Measurements from ENCODE around the gene CIAO1. TPM values are rescaled to one million over a fixed set of nuclear protein-coding genes. Genes with fewer than 3 reads are reported as not detected.
"Not testable (repeated sequence)": the region's sequence is repeated elsewhere in the genome, so short reads cannot be mapped to it uniquely, and the experiment has no call there.

Gene CIAO1
- total RNA-seq, 2 donors from 2014 or later, result 108 to 135 TPM

DNA sequence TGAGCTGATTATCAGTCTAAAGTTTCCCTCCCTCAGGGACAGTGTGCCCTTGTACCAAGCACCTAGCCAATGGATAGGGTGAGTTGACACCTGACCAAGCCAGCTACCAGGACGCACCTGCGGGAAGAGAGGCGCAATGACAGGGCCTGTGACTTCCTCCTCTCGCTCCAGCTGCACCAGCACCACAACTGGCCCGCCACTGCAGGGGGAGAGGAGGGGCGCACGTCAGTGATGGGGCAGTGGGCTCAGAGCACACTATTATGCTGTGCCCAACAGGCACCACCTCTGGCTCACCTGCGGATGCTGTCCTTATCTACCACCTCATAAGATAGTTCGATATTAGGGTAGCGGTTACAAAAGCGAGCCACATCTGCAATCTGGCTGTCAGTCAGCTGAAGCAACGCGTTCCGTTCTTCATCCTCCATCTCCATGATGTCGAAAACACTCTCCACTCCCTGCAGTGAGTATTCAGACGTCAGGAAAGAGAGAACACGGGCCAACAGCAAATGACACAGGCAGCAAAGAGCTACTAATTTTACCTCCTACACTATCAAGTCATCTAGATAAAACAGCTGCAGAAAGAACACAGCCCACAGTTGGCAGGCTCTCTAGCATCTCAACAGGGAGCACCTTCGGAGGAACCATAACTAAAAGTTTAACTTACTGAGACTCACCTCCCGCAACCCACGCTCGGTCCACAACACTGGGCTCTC, 10.9 kb downstream of the CIAO1 start:
- DNase-seq (ENCODE audit: low spot score), result no peak
- intact Hi-C loops (cut with DNase I), result no loop called here
- Histone ChIP-seq H3K27me3 (replicated peaks; ENCODE audit: insufficient read depth) (no peaks in the 10 kb centered on the region), H3K4me1 (replicated peaks) (no peaks in the 10 kb centered on the region), H3K9me3 (no peaks in the 10 kb centered on the region), H3K36me3 (peaks cover 36 to 40% of the 10 kb centered on the region in 2 donors), H3K27ac (no peak overlapping the region), H3K4me3 (no peak overlapping the region)
- 93% methylated on average over 21 of the region's 21 CpGs for WGBS
- TF ChIP-seq, protein P1, sequence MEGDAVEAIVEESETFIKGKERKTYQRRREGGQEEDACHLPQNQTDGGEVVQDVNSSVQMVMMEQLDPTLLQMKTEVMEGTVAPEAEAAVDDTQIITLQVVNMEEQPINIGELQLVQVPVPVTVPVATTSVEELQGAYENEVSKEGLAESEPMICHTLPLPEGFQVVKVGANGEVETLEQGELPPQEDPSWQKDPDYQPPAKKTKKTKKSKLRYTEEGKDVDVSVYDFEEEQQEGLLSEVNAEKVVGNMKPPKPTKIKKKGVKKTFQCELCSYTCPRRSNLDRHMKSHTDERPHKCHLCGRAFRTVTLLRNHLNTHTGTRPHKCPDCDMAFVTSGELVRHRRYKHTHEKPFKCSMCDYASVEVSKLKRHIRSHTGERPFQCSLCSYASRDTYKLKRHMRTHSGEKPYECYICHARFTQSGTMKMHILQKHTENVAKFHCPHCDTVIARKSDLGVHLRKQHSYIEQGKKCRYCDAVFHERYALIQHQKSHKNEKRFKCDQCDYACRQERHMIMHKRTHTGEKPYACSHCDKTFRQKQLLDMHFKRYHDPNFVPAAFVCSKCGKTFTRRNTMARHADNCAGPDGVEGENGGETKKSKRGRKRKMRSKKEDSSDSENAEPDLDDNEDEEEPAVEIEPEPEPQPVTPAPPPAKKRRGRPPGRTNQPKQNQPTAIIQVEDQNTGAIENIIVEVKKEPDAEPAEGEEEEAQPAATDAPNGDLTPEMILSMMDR (IDR thresholded peaks at IDR 0.05), result no peak
- TF ChIP-seq POLR2A (IDR thresholded peaks at IDR 0.05) (no peak), POLR2AphosphoS5 (IDR thresholded peaks at IDR 0.05) (no peak)

DNA sequence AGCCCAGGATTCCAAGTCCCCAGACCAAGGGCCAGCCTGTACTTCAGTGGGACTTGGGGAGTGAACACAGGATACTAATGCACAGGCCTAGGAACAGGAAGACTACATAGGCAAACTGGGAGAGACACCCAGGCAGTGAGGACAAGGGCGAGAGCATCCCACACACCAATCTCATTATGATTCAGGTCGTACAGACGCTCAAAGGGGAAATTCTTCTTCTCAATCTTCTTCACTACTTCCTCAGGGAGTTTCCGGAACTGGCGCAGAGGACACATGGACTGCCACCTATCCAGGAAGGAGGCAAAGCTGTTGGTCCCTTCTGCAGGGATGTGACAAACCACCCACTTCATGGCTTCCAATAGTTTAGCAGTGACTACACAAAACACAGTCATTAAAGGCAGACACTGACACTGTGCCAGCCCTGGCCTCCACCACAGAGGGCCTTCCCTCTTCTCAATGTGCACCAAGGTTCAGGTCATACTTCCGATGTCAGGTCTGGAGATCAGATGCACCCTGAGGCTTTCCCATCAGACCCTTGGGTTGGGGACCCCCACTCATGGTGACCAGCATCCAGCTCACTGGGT, 21.3 kb downstream of the CIAO1 start:
- intact Hi-C loops (cut with DNase I), result no loop called here
- 90% methylated on average over 6 of the region's 6 CpGs for WGBS
- no peak overlapping the region for H3K27ac ChIP-seq
- peaks cover 60 to 78% of the 10 kb centered on the region in 2 donors for H3K36me3 ChIP-seq
- no peak overlapping the region for H3K4me3 ChIP-seq
- TF ChIP-seq POLR2AphosphoS5 (IDR thresholded peaks at IDR 0.05) (no peak), POLR2A (IDR thresholded peaks at IDR 0.05) (no peak)
- TF ChIP-seq, protein P1 (IDR thresholded peaks at IDR 0.05), result no peak
- no peaks in the 10 kb centered on the region for H3K9me3 ChIP-seq
- no peaks in the 10 kb centered on the region for H3K4me1 ChIP-seq (replicated peaks)
- no peak for DNase-seq (ENCODE audit: low spot score)
- no peaks in the 10 kb centered on the region for H3K27me3 ChIP-seq (replicated peaks; ENCODE audit: insufficient read depth)

DNA sequence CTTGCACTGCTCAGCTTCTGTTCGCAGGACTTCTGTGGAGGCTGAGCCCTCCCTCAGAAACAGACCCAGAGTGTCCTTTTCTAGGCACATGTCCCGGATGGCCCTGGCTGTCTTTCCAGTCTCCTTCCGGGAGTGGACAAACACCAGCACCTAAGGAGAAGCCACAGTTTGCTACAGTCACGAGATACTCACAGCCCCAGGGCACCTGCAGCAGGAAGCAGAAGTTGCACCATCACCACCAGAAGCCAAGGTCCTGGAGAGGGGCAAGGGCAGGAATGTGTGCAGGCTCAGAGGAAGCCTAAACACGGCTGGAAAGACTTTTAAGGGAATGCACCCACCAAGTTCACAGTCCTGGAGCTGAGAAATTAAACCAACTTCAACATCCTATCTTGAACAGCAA, 25.7 kb downstream of the CIAO1 start:
- Histone ChIP-seq H3K27ac (no peak overlapping the region), H3K4me3 (no peak overlapping the region), H3K27me3 (replicated peaks; ENCODE audit: insufficient read depth) (no peaks in the 10 kb centered on the region), H3K9me3 (no peaks in the 10 kb centered on the region), H3K4me1 (replicated peaks) (no peaks in the 10 kb centered on the region), H3K36me3 (peaks cover 61 to 63% of the 10 kb centered on the region in 2 donors)
- intact Hi-C loops (cut with DNase I), result no loop called here
- WGBS, result 86% methylated on average over 5 of the region's 5 CpGs
- TF ChIP-seq POLR2A (IDR thresholded peaks at IDR 0.05) (no peak), POLR2AphosphoS5 (IDR thresholded peaks at IDR 0.05) (no peak)
- TF ChIP-seq, protein P1 (IDR thresholded peaks at IDR 0.05), result no peak
- DNase-seq (ENCODE audit: low spot score), result no peak

DNA sequence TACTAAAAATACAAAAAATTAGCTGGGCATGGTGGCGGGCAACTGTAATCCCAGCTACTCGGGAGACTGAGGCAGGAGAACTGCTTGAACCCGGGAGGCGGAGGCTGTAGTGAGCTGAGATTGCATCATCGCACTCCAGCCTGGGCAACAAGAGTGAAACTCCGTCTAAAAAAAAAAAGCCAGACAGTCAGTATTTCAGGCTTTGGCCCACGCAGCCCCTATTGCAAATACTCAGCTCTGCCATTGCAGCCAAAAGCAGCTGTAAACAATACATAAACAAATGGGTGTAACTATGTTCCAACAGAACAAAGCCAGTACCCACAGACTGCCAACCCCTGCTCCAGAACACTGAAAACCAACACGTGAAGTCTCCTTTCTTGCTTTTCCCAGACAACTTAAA, 28.2 kb downstream of the CIAO1 start:
- H3K4me3 ChIP-seq; H3K27me3 ChIP-seq (replicated peaks; ENCODE audit: insufficient read depth); H3K9me3 ChIP-seq; H3K4me1 ChIP-seq (replicated peaks); intact Hi-C loops (cut with DNase I); H3K27ac ChIP-seq; DNase-seq (ENCODE audit: low spot score): not testable (repeated sequence)
- 88% methylated on average over 8 of the region's 8 CpGs for WGBS
- peaks cover 59 to 61% of the 10 kb centered on the region in 2 donors for H3K36me3 ChIP-seq

DNA sequence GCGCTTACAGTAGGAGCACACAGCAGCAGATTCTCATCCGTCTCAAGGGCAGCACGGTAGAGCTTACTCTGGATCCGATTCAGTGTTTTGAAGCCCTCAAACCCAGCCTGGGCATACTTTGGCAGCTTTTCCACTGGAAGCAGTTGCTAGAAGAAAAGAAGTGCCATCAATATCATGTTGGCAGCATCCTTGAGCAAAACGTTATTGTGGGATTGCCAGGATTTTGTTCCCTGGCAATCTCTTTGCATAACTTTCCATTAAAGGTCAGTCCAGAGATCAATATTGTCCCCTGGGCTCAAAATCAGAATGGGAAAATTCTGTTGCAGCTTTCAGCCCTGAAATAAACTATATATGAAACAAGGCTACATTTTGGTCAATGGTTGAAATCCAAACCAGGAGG, 30.9 kb downstream of the CIAO1 start:
- DNase-seq (ENCODE audit: low spot score), result no peak
- no peak overlapping the region for H3K27ac ChIP-seq
- intact Hi-C loops (cut with DNase I), result no loop called here
- WGBS, result 83% methylated on average over 5 of the region's 5 CpGs
- no peaks in the 10 kb centered on the region for H3K27me3 ChIP-seq (replicated peaks; ENCODE audit: insufficient read depth)
- H3K4me3 ChIP-seq, result no peak overlapping the region
- TF ChIP-seq POLR2AphosphoS5 (IDR thresholded peaks at IDR 0.05) (no peak), POLR2A (IDR thresholded peaks at IDR 0.05) (no peak)
- TF ChIP-seq, protein P1 (IDR thresholded peaks at IDR 0.05), result no peak
- no peaks in the 10 kb centered on the region for H3K9me3 ChIP-seq
- H3K4me1 ChIP-seq (replicated peaks), result no peaks in the 10 kb centered on the region
- peaks cover 48 to 49% of the 10 kb centered on the region in 2 donors for H3K36me3 ChIP-seq

Measured in prostate gland (tissue), 2 donors.